Activated naive CD4-positive, alpha-beta T cell treated with anti-CD3 and anti-CD28 coated beads, Interleukin-2, amount 50 U/mL, for 72 hours (primary cell): ENCODE measurements around the gene SFTA2. TPM values are rescaled to one million over a fixed set of nuclear protein-coding genes. Genes with fewer than 3 reads are reported as not detected.
"Not testable (repeated sequence)": the region's sequence is repeated elsewhere in the genome, so short reads cannot be mapped to it uniquely, and the experiment has no call there.

Source experiments
- ATAC-seq, 2 donors: fragments of 150-1000 bp; cut with Tn5 transposase; 2 replicates each; pipeline ENCODE4 v1.10.0; 2021; ENCODE audit warnings: mild to moderate bottlenecking in 2 of 2, moderate library complexity in 2 of 2
- DNase-seq, 2 donors: peaks; one replicate each; pipeline ENCODE4 v3.0.0; 2021 to 2022; ENCODE audit warnings: low spot score in 2 of 2
- H3K27ac Mint-ChIP-seq, 2 donors: one replicate each; pipeline ENCODE4 v1.8.0; 2022; ENCODE audit warnings: mild to moderate bottlenecking in 2 of 2, mixed read lengths in 2 of 2
- H3K36me3 Mint-ChIP-seq, 2 donors: one replicate each; pipeline ENCODE4 v1.8.0; 2022; ENCODE audit warnings: mixed read lengths in 2 of 2
- H3K9me3 Mint-ChIP-seq, 2 donors: one replicate each; pipeline ENCODE4 v1.8.0; 2022; ENCODE audit warnings: mixed read lengths in 2 of 2
- total RNA-seq, 2 donors: library from RNA; stranded (reverse); gene quantifications; one replicate each; pipeline ENCODE4 v1.2.3, GENCODE V29; 2022

The SFTA2 gene
- total RNA-seq, 2 donors from 2014 or later: not detected

DNA sequence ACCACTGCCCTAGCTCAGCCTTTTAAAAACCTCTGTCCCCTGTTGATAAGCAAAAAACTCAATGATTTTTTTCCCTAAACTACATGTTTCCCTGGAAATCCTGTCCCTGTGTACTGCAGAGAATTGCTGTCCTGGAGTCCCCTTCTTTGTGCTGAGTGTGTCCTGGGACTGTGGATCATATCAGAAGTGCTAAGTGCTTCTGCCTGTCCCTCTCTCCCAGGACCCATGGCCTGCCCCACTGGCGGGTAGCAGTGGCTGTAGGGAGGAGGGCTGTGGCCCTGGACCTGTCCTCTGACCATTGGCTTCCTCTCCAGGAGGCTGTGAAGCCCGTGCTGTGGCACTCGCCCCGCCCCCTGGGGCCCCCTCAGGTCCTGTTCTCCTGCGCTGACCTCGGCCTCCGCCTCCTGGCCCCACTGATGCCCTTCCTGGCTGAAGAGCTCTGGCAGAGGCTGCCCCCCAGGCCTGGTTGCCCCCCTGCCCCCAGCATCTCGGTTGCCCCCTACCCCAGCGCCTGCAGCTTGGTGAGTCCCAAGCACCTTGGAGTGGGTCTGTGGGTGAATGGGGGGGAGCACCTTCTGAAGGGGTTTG, 7.8 kb downstream of the SFTA2 start:
- not testable (repeated sequence) for H3K27ac Mint-ChIP-seq, ATAC-seq, DNase-seq
- H3K36me3 Mint-ChIP-seq: peaks cover 15 to 27% of the 10 kb centered on the region in 2 donors
- peaks cover 4 to 11% of the 10 kb centered on the region in 2 donors for H3K9me3 Mint-ChIP-seq

DNA sequence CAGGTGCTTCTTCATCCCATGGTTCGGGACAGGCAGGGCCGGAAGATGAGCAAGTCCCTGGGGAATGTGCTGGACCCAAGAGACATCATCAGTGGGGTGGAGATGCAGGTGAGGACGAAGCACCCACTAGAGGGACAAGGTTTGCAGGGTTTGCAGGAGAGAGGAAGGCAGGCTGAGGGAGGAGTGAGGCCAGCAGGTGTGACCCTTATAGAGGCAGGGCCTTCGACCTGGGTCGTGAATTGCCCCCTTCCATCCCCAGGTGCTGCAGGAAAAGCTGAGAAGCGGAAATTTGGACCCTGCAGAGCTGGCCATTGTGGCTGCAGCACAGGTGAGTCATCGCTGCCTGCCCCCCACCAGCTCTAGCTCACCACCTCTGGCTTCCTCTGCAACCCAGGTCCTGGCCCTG, 9.5 kb downstream of the SFTA2 start:
- H3K27ac Mint-ChIP-seq: peak overlapping the region; percentile 48 to 91
- peaks cover 5 to 14% of the 10 kb centered on the region in 2 donors for H3K36me3 Mint-ChIP-seq
- no peaks in the 10 kb centered on the region for H3K9me3 Mint-ChIP-seq

GRCh38 chr6:30918670-30919069, 13.3 kb downstream of the SFTA2 start:
- no peak for ATAC-seq
- peaks cover 7 to 9% of the 10 kb centered on the region in 2 donors for H3K36me3 Mint-ChIP-seq
- DNase-seq: no peak
- no peaks in the 10 kb centered on the region for H3K9me3 Mint-ChIP-seq
- H3K27ac Mint-ChIP-seq: peak overlapping the region in 1 of 2 donors; percentile 91

More for the DNA sequence above, 9.5 kb downstream of the SFTA2 start:
- ATAC-seq (no peak), DNase-seq (no peak)

DNA sequence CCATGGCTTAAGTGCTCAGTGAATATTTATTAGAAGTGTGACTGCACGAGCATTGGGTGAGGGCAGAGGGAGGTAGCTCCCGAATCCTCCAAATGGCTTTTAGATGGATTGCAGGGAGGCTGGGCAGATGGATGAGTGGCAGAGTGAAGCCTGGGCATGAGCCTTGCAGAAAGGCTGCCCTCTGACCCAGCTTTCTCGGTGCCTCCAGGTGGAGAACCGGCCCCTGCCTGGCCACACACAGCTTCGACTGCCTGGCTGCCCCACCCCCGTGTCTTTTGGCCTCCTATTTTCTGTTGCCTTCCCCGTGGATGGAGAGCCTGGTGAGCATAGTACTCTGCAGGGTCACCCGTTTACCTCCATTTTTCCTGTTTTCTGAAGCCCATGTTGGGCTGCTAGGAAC, 14.5 kb downstream of the SFTA2 start:
- no peak for DNase-seq
- ATAC-seq: no peak
- H3K36me3 Mint-ChIP-seq: peaks cover 7 to 17% of the 10 kb centered on the region in 2 donors
- H3K27ac Mint-ChIP-seq: peak overlapping the region in 1 of 2 donors; percentile 6
- no peaks in the 10 kb centered on the region for H3K9me3 Mint-ChIP-seq

DNA sequence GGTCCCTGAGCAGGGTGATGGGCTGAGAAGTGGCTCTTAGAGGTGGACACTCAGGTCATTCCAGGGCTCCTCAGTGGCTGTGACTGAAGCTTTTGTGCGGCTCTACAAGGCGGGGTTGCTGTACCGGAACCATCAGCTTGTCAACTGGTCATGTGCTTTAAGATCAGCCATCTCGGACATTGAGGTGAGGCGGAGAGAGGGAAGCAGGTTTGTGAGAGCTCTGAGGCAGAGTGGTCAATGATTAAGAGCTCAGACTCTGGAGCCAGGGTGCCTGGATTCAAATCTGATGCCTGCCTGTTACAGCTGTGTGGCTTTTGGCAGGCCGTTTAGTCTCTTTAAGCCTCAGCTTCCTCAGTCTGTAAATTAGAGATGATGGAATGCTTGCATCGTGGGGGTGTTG, 14.9 kb downstream of the SFTA2 start:
- Mint-ChIP-seq H3K36me3 (peaks cover 7 to 21% of the 10 kb centered on the region in 2 donors), H3K27ac (peak overlapping the region in 1 of 2 donors; percentile 73), H3K9me3 (no peaks in the 10 kb centered on the region)
- no peak for DNase-seq
- no peak for ATAC-seq

GRCh38 chr6:30915591-30915946, 16.4 kb downstream of the SFTA2 start:
- H3K36me3 Mint-ChIP-seq: peaks cover 11 to 21% of the 10 kb centered on the region in 2 donors
- H3K9me3 Mint-ChIP-seq: no peaks in the 10 kb centered on the region
- DNase-seq: peak in 1 of 2 donors; percentile 27
- peak overlapping the region; percentile 80 to 86 for H3K27ac Mint-ChIP-seq
- ATAC-seq: no peak

- ATAC-seq: no peak
- H3K27ac Mint-ChIP-seq: peak overlapping the region; percentile 86 to 90
- DNase-seq: no peak
- no peaks in the 10 kb centered on the region for H3K9me3 Mint-ChIP-seq
- peaks cover 11 to 21% of the 10 kb centered on the region in 2 donors for H3K36me3 Mint-ChIP-seq
These were observed 16.9 kb downstream of the SFTA2 start for GRCh38 chr6:30914854-30915590.

DNA sequence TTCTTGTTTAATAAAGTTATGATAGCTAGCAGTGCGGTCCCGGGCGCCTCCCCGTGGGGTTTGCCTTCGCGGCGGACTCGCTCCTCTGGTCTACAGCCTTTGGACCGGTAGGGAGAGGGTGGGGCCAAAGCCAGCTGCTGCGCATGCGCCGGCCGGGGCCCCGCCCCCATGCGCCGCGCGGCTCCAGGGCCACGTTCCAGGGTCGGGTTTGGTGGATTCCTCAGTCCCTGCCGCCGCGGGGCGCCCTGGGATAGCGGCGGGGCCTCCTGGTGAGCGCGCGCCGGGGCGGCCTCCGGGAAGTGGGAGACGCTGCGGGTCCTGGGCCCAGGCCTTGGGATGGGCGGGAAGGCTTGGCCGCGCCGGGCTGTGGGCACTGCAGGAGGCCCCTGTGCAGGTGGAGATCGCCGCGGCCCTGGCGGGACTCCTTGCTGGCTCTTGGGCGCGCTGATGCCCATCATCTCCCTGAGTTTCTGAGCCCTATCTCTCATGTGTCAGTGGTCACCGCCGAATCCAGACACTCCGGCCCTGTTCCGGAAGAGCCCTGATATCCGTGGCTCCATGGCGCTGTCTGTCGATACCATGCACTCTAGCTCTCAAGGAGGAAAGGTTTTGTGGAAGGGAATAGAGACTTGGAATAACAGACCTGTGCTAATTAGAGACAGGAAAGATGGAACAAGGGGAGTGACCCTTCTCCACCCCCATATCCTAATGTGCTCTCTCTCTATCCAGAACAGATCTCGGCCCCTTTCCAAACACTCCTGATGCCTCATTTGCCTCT, 17.7 kb downstream of the SFTA2 start, which contains the start of gene VARS2:
TSS of gene VARS2 (plus strand) at position 163 of the 778 bp plus-strand sequence. CDS start at position 762, 599 bp downstream.
- peak; percentile 92 to 95 for DNase-seq
- Mint-ChIP-seq H3K27ac (peak within 1 kb of the TSS; percentile 86 to 92), H3K36me3 (peaks cover 11 to 21% of the 10 kb centered on the region in 2 donors), H3K9me3 (no peaks in the 10 kb centered on the region)
- ATAC-seq: peak; percentile 97 to 98

DNA sequence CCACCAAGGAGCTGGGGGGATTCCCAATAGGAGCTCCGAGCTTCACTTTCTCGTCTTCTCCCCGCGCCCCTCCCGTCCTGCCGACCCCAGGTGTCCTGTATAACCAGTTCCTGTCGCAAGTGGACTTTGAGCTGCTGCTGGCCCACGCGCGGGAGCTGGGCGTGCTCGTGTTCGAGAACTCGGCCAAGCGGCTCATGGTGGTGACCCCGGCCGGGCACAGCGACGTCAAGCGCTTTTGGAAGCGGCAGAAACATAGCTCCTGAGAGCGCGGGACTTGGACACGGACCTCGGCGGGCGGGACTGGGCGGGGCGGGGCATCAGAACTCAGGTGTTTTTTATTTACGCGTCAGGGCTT, 18.3 kb downstream of the SFTA2 start:
- DNase-seq (no peak), ATAC-seq (peak in 1 of 2 donors; percentile 55)
- peaks cover 11 to 21% of the 10 kb centered on the region in 2 donors for H3K36me3 Mint-ChIP-seq
- H3K27ac Mint-ChIP-seq: peak overlapping the region in 1 of 2 donors; percentile 86
- H3K9me3 Mint-ChIP-seq: no peaks in the 10 kb centered on the region

GRCh38 chr6:30912746-30913520, 19.0 kb downstream of the SFTA2 start:
- no peak for ATAC-seq
- H3K36me3 Mint-ChIP-seq: peaks cover 16 to 21% of the 10 kb centered on the region in 2 donors
- H3K9me3 Mint-ChIP-seq: no peaks in the 10 kb centered on the region
- no peak for DNase-seq
- peak overlapping the region; percentile 30 to 86 for H3K27ac Mint-ChIP-seq

DNA sequence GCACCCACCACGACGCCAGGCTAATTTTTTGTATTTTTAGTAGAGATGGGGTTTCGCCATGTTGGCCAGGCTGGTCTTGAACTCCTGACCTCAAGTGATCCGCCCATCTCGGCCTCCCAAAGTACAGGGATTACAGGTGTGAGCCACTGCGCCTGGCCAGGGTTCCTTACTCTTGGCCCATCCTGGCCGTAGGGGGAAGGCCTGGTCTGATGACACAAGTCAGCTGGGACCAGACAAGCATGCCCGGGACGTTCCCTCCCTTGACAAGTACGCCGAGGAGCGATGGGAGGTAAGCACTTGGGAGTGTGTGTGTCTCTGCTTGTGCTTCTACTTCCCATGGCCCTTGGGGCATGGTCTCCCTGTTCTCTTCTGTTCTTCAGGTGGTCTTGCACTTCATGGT, 21.5 kb downstream of the SFTA2 start:
- H3K9me3 Mint-ChIP-seq, DNase-seq, H3K27ac Mint-ChIP-seq, ATAC-seq: not testable (repeated sequence)
- peaks cover 12% of the 10 kb centered on the region in 2 donors for H3K36me3 Mint-ChIP-seq

GRCh38 chr6:30908700-30909099, 23.3 kb downstream of the SFTA2 start:
- H3K27ac Mint-ChIP-seq: peak overlapping the region; percentile 15 to 86
- DNase-seq (no peak), ATAC-seq (no peak)
- no peaks in the 10 kb centered on the region for H3K9me3 Mint-ChIP-seq
- peaks cover 12% of the 10 kb centered on the region in 2 donors for H3K36me3 Mint-ChIP-seq

GRCh38 chr6:30907758-30908591, 24.0 kb downstream of the SFTA2 start, which contains the start of gene GTF2H4:
TSS of gene GTF2H4 (plus strand) at chr6:30908207.
- peak; percentile 88 to 90 for DNase-seq
- Mint-ChIP-seq H3K36me3 (peaks cover 7 to 12% of the 10 kb centered on the region in 2 donors), H3K9me3 (no peaks in the 10 kb centered on the region), H3K27ac (peak within 1 kb of the TSS; percentile 86 to 94)
- peak; percentile 98 for ATAC-seq

- not testable (repeated sequence) for DNase-seq, H3K9me3 Mint-ChIP-seq, ATAC-seq
- Mint-ChIP-seq H3K27ac (peak overlapping the region in 1 of 2 donors; percentile 86), H3K36me3 (peaks cover 2 to 12% of the 10 kb centered on the region in 2 donors)
These were observed 24.6 kb downstream of the SFTA2 start for GRCh38 chr6:30907290-30907757.

GRCh38 chr6:30903236-30903635, 28.7 kb downstream of the SFTA2 start:
- Mint-ChIP-seq H3K36me3 (peaks cover 0 to 6% of the 10 kb centered on the region in 2 donors), H3K27ac (no peak overlapping the region), H3K9me3 (no peaks in the 10 kb centered on the region)
- ATAC-seq: no peak
- DNase-seq: no peak
